Measurements from ENCODE around the gene OR2AG1.
"Not testable (repeated sequence)": the region's sequence is repeated elsewhere in the genome, so short reads cannot be mapped to it uniquely, and the experiment has no call there.

The OR2AG1 gene

GRCh38 chr11:6780829-6781228 lies 2.0 kb upstream of the OR2AG1 start:
- no peak for DNase-seq (ENCODE audit: extremely low read depth in 1 of 2, low read depth in 1 of 2)

GRCh38 chr11:6790546-6790945 lies 7.7 kb downstream of the OR2AG1 start:
- no peak for DNase-seq (ENCODE audit: extremely low read depth in 1 of 2, low read depth in 1 of 2)

- no peak for DNase-seq (ENCODE audit: extremely low read depth in 1 of 2, low read depth in 1 of 2)
Measured at GRCh38 chr11:6794639-6795038, 11.8 kb downstream of the OR2AG1 start.

- no peak for DNase-seq (ENCODE audit: extremely low read depth in 1 of 2, low read depth in 1 of 2)
Measured at GRCh38 chr11:6799402-6799801, 16.6 kb downstream of the OR2AG1 start, which contains the start of gene OR6A2. TSS of gene OR6A2 (minus strand) at chr11:6799689. CDS start at chr11:6795708, 3,981 bp downstream.

GRCh38 chr11:6801075-6801474 lies 18.3 kb downstream of the OR2AG1 start:
- DNase-seq (ENCODE audit: extremely low read depth in 1 of 2, low read depth in 1 of 2): not testable (repeated sequence)

GRCh38 chr11:6812390-6813005 lies 29.7 kb downstream of the OR2AG1 start:
- peak in 1 of 2 donors; percentile 1 for DNase-seq (ENCODE audit: extremely low read depth in 1 of 2, low read depth in 1 of 2)

- no peak for DNase-seq (ENCODE audit: extremely low read depth in 1 of 2, low read depth in 1 of 2)
Measured at GRCh38 chr11:6813656-6814055, 30.8 kb downstream of the OR2AG1 start.

- DNase-seq (ENCODE audit: extremely low read depth in 1 of 2, low read depth in 1 of 2): no peak
Measured at GRCh38 chr11:6817694-6818093, 34.9 kb downstream of the OR2AG1 start.

- no peak for DNase-seq (ENCODE audit: extremely low read depth in 1 of 2, low read depth in 1 of 2)
Measured at GRCh38 chr11:6818967-6819366, 36.1 kb downstream of the OR2AG1 start.

GRCh38 chr11:6824136-6824823 lies 41.5 kb downstream of the OR2AG1 start:
- DNase-seq (ENCODE audit: extremely low read depth in 1 of 2, low read depth in 1 of 2): no peak

GRCh38 chr11:6825231-6825744 lies 42.5 kb downstream of the OR2AG1 start:
- no peak for DNase-seq (ENCODE audit: extremely low read depth in 1 of 2, low read depth in 1 of 2)

GRCh38 chr11:6828103-6828502 lies 45.3 kb downstream of the OR2AG1 start:
- no peak for DNase-seq (ENCODE audit: extremely low read depth in 1 of 2, low read depth in 1 of 2)

GRCh38 chr11:6833356-6833755 lies 50.5 kb downstream of the OR2AG1 start:
- no peak for DNase-seq (ENCODE audit: extremely low read depth in 1 of 2, low read depth in 1 of 2)

- no peak for DNase-seq (ENCODE audit: extremely low read depth in 1 of 2, low read depth in 1 of 2)
Measured at GRCh38 chr11:6834021-6834420, 51.2 kb downstream of the OR2AG1 start.

Measured in stimulated activated CD8-positive, alpha-beta memory T cell treated with anti-CD3 and anti-CD28 coated beads, Interleukin-7, amount 100 ng/mL, for 48 hours (primary cell).